AG09309 (cell line): Measurements from ENCODE around the gene DPRX.

ENCODE experiments used
- DNase-seq: peaks from one replicate; pipeline ENCODE4 v3.0.0-alpha.2; 2010; ENCODE audit warnings: low read depth
- H3K4me3 ChIP-seq: 2 replicates; pipeline ENCODE4 v1.5.1; 2011; ENCODE audit warnings: mild to moderate bottlenecking, low read depth, low read length, moderate library complexity; ENCODE audit not compliant: control insufficient read depth
- CTCF ChIP-seq: IDR thresholded peaks from 2 replicates; pipeline ENCODE4 v1.5.1; 2011; ENCODE audit warnings: mild to moderate bottlenecking, low read depth, low read length, inconsistent platforms; ENCODE audit not compliant: insufficient read depth, control insufficient read depth; ENCODE audit errors: missing control alignments

DPRX gene

GRCh38 chr19:53642381-53643099 lies 10.7 kb downstream of the DPRX start:
- TF ChIP-seq CTCF = no peak
- H3K4me3 ChIP-seq = no peak overlapping the region
- DNase-seq = no peak

- no peak for TF ChIP-seq CTCF
- no peak overlapping the region for H3K4me3 ChIP-seq
- no peak for DNase-seq
These were observed 12.4 kb downstream of the DPRX start for GRCh38 chr19:53644061-53644816.

- DNase-seq = no peak
- no peak for TF ChIP-seq CTCF
- H3K4me3 ChIP-seq = no peak overlapping the region
These were observed 14.3 kb downstream of the DPRX start for GRCh38 chr19:53646144-53646543.

- no peak for TF ChIP-seq CTCF
- H3K4me3 ChIP-seq = no peak overlapping the region
- DNase-seq = no peak
These were observed 15.6 kb downstream of the DPRX start for GRCh38 chr19:53647350-53647749.

- no peak overlapping the region for H3K4me3 ChIP-seq
- DNase-seq = no peak
- no peak for TF ChIP-seq CTCF
These were observed 16.0 kb downstream of the DPRX start for GRCh38 chr19:53647792-53648191.

- no peak for TF ChIP-seq CTCF
- DNase-seq = no peak
These were observed 18.2 kb downstream of the DPRX start for GRCh38 chr19:53649746-53650593.

More at GRCh38 chr19:53649746-53650593, 18.2 kb downstream of the DPRX start:
- H3K4me3 ChIP-seq = no peak overlapping the region
